GM18507 (cell line): Measurements from ENCODE around the gene GABRG3.

Source experiments
- DNase-seq: peaks from one replicate; pipeline ENCODE4 v3.0.0; 2011; ENCODE audit warnings: low read depth; ENCODE audit not compliant: insufficient read length; ENCODE audit errors: extremely low spot score
- FAIRE-seq: peaks from 2 replicates; lab custom pipeline; 2011; peaks lifted over from hg19 to GRCh38; lab: Jason Lieb, UNC

The GABRG3 gene

GRCh38 chr15:27089676-27090075, 118.7 kb downstream of the GABRG3 start:
- FAIRE-seq (no peak), DNase-seq (no peak)

GRCh38 chr15:27091270-27091940, 120.4 kb downstream of the GABRG3 start:
- FAIRE-seq = no peak
- no peak for DNase-seq

GRCh38 chr15:27092390-27092789, 121.4 kb downstream of the GABRG3 start:
- no peak for DNase-seq

GRCh38 chr15:27094235-27094634, 123.3 kb downstream of the GABRG3 start:
- DNase-seq (no peak), FAIRE-seq (no peak)

More at GRCh38 chr15:27092390-27092789, 121.4 kb downstream of the GABRG3 start:
- FAIRE-seq = no peak

GRCh38 chr15:27095886-27096624, 125.1 kb downstream of the GABRG3 start:
- DNase-seq = no peak
- no peak for FAIRE-seq

- DNase-seq (no peak), FAIRE-seq (no peak)
Observed at GRCh38 chr15:27097506-27097905, 126.5 kb downstream of the GABRG3 start.

- FAIRE-seq (no peak), DNase-seq (no peak)
Observed at GRCh38 chr15:27101982-27102381, 131.0 kb downstream of the GABRG3 start.

- FAIRE-seq (no peak), DNase-seq (no peak)
Observed at GRCh38 chr15:27111323-27111722, 140.3 kb downstream of the GABRG3 start.

- FAIRE-seq (no peak), DNase-seq (no peak)
Observed at GRCh38 chr15:27114473-27114872, 143.5 kb downstream of the GABRG3 start.

- no peak for DNase-seq
- FAIRE-seq = no peak
Observed at GRCh38 chr15:27119695-27120266, 148.8 kb downstream of the GABRG3 start.

- FAIRE-seq (no peak), DNase-seq (no peak)
Observed at GRCh38 chr15:27121672-27122071, 150.7 kb downstream of the GABRG3 start.

- no peak for FAIRE-seq
Observed at GRCh38 chr15:27123291-27123690, 152.3 kb downstream of the GABRG3 start.

GRCh38 chr15:27123808-27124207, 152.8 kb downstream of the GABRG3 start:
- DNase-seq (no peak), FAIRE-seq (no peak)

More at GRCh38 chr15:27123291-27123690, 152.3 kb downstream of the GABRG3 start:
- DNase-seq = no peak

- DNase-seq = no peak
- no peak for FAIRE-seq
Observed at GRCh38 chr15:27124287-27124871, 153.4 kb downstream of the GABRG3 start.

- no peak for DNase-seq
- FAIRE-seq = no peak
Observed at GRCh38 chr15:27125185-27125584, 154.2 kb downstream of the GABRG3 start.

- FAIRE-seq = no peak
- no peak for DNase-seq
Observed at GRCh38 chr15:27126449-27126848, 155.5 kb downstream of the GABRG3 start.

GRCh38 chr15:27127815-27128570, 157.0 kb downstream of the GABRG3 start:
- no peak for FAIRE-seq
- DNase-seq = no peak

GRCh38 chr15:27133249-27133648, 162.3 kb downstream of the GABRG3 start:
- FAIRE-seq (no peak), DNase-seq (no peak)

- no peak for DNase-seq
- no peak for FAIRE-seq
Observed at GRCh38 chr15:27134481-27134880, 163.5 kb downstream of the GABRG3 start.

GRCh38 chr15:27135151-27135550, 164.2 kb downstream of the GABRG3 start:
- DNase-seq = no peak
- FAIRE-seq = no peak
